Activated CD4-positive, alpha-beta T cell treated with anti-CD3 and anti-CD28 coated beads, Interleukin-10, Interleukin-2, amounts not matched to agents 100 ng/mL and 50 ng/mL, durations not matched to agents 16 hours and 8 hours (primary cell): ENCODE results near the gene SVOPL.

Source experiments
- DNase-seq: peaks from one replicate; pipeline ENCODE4 v3.0.0-alpha.2; 2020

The SVOPL gene

DNA sequence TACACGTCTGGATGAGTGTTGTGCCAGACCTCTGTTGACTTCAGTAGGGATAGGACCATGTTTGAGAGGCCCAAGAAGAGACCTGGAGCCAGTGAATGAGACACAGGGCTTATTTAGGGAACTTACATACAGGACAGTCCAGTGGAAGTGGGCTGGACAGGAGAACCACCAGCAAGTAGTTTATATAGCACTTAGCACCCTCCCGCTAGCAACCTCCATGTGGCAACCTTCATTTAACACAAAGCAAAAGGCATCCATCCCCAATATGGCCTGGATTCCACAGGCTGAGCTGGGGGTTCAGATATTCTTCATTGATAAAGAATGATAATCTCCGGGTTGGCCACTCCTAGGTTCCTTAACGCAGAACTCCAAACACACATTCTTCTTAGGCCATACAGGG lies 147.4 kb downstream of the SVOPL start:
- DNase-seq = no peak

DNA sequence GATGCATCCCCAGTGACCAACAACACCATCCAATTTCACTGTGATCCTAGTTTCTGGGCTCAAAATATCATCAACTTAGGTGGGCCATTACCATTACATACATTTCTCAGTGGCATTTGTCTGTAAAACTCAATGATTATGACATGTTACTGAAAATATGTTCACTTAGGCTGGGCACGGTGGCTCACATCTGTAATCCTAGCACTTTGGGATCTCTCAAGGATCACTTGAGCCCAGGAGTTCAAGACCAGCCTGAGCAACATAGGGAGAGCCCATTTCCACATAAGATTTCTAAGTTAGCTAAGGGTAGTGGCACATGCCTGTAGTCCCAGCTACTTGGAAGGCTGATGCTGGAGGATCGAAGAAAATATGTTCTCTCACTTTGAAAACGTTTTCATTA lies 150.1 kb downstream of the SVOPL start:
- no peak for DNase-seq

- DNase-seq = no peak
These were observed 150.8 kb downstream of the SVOPL start for GRCh38 chr7:138550337-138550736.

DNA sequence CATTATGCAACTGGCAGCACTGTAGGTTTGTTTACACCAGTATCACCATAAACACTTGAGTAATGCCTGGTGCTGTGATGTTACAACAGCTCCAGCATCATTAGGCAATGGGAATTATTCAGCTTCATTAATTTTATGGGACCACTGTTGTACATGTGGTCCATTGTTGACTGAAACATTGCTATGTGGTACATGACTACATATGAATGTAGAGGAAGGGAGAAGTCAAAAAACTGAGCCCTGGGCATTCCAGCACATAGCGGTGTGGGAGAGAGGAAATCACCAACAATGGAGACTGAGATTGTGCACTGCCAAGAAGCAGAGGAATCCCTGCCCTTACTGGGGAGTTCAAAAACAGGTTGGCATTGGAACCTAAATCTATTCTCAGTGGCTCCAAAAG lies 152.1 kb downstream of the SVOPL start:
- no peak for DNase-seq

- no peak for DNase-seq
These were observed 154.3 kb downstream of the SVOPL start for GRCh38 chr7:138546829-138547228.

- DNase-seq = no peak
These were observed 155.0 kb downstream of the SVOPL start for GRCh38 chr7:138546064-138546619.

DNA sequence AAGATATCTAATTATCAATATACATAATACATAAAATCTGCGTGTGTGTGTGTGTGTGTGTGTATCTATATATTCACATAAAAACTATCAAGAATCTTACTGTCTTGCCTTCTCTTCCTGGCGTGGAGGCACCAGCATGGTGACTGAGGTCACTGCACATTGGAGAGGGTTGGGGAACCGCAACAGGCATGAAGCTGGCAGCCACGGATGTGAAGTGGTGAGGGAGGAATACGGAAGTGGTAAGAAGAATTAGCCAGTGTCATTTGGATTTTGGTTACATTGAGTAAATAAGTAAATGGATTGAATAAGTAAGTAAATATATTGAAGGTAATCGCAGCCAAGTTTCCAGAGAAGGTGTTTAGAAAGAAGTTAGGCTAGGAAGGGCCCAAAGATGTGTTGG lies 156.0 kb downstream of the SVOPL start:
- no peak for DNase-seq
